Cardiac muscle cell (in vitro differentiated cells and primary cell): ENCODE measurements around the gene TMPRSS4. TPM values are rescaled to one million over a fixed set of nuclear protein-coding genes. Genes with fewer than 3 reads are reported as not detected.

Experiments used
- DNase-seq, 2 donors: peaks; one replicate each; pipeline versions ENCODE4 v3.0.0 to v3.0.0-alpha.2; 2010 to 2017; ENCODE audit warnings: low read depth in 1 of 2, low spot score in 1 of 2
- H3K27ac ChIP-seq: fragments of 200-600 bp; sonication (generic); 2 replicates; pipeline ENCODE4 v1.5.1; 2016
- H3K27me3 ChIP-seq: fragments of 200-600 bp; sonication (generic); 2 replicates; pipeline ENCODE4 v1.6.0; 2016; ENCODE audit warnings: control low read depth
- H3K36me3 ChIP-seq: fragments of 200-600 bp; sonication (generic); 2 replicates; pipeline ENCODE4 v1.5.1; 2016; ENCODE audit warnings: control low read depth
- H3K4me1 ChIP-seq: fragments of 200-600 bp; sonication (generic); 2 replicates; pipeline ENCODE4 v1.8.1; 2017; ENCODE audit warnings: low read depth, mild to moderate bottlenecking, mixed run types
- H3K4me3 ChIP-seq: fragments of 200-600 bp; sonication (generic); 2 replicates; pipeline ENCODE4 v1.5.1; 2016; ENCODE audit warnings: mild to moderate bottlenecking
- H3K9me3 ChIP-seq: fragments of 200-600 bp; sonication (generic); 2 replicates; pipeline ENCODE4 v1.5.1; 2017; ENCODE audit warnings: low read depth, mild to moderate bottlenecking, control low read depth
- CTCF ChIP-seq: IDR thresholded peaks from 2 replicates; pipeline ENCODE4 v1.5.1; 2012; ENCODE audit warnings: low read depth, mild to moderate bottlenecking, low read length
- polyA plus RNA-seq: library from polyadenylated mRNA; unstranded; fragments of >200 nt; fragmentation: Nextera tagmentation; extraction: Ambion mirVana; gene quantifications from 2 replicates; pipeline ENCODE4 v1.2.1, GENCODE V29; 2016
- total RNA-seq: library from RNA; depleted of rRNA; stranded (reverse); fragments of >200 nt; gene quantifications from 2 replicates; pipeline ENCODE4 v1.2.3, GENCODE V29; 2016

The TMPRSS4 gene
- total and polyA plus RNA-seq, 2 experiments from 2014 or later, result not detected

DNA sequence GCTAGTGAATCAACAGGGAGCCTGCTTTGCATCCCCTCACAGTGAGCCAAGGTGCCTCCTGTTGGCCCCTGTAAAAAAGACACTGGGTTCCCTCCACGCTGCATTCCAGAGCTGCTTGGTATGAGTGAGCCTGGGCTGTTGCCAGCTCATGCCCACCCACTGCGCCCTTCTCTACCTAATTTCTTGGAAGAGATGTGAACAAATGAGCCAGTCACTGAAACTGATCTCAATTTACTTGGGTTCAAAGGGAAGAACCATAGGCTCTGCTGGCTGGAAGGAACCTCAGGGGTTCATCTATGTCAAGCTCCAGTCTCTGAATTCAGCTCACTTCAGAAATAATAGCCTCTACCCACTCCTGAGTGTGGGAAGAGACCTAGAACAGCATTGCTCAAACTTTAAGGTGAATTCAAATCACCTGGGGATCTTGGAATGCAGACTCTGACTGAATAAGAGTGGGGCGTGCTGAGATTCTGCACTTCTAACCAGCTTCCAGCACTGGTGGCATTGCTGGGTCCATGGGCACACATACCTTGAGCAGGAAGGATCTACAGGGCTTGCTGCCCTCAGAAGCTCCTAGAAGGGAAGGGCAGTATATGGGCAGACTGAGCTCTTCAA lies 5.4 kb upstream of the TMPRSS4 start:
- TF ChIP-seq CTCF, result no peak
- Histone ChIP-seq H3K4me1 (no peaks in the 10 kb centered on the region), H3K4me3 (no peak overlapping the region), H3K27me3 (no peaks in the 10 kb centered on the region), H3K9me3 (no peaks in the 10 kb centered on the region), H3K27ac (no peak overlapping the region), H3K36me3 (no peaks in the 10 kb centered on the region)
- DNase-seq, result no peak

- H3K4me3 ChIP-seq, result no peak overlapping the region
- no peak for TF ChIP-seq CTCF
- no peaks in the 10 kb centered on the region for H3K4me1 ChIP-seq
- H3K36me3 ChIP-seq, result no peaks in the 10 kb centered on the region
- no peak for DNase-seq
- no peak overlapping the region for H3K27ac ChIP-seq
- H3K27me3 ChIP-seq, result no peaks in the 10 kb centered on the region
- H3K9me3 ChIP-seq, result no peaks in the 10 kb centered on the region
These were observed 3.3 kb upstream of the TMPRSS4 start for GRCh38 chr11:118073554-118073953.

DNA sequence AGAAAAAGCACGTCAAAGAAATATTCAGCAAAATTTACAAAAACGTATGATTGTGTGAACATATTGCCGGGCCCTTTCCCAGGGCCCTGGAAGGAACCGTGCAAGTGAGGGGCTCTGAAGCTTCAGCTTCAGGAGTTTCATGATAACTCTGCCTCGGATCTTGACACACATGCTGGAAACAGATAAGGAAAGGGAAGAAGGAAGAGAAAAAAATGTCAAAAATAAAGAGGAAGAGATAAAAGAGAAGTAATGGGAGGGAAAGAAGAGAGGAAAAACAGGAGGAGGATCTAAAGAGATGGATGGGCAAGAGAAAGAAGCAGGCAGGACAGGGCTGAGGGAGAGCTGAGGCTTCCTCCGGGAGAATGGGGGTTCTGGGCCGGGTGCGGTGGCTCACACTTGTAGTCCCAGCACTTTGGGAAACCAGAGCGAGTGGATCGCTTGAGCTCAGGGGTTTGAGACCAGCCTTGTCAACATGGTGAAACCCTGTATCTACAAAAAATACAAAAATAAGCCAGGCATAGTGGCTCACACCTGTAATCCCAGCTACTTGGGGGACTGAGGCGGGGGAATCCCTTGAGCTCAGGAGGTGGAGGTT lies 2.7 kb upstream of the TMPRSS4 start:
- no peak for TF ChIP-seq CTCF
- DNase-seq, result no peak
- H3K4me1 ChIP-seq, result no peaks in the 10 kb centered on the region

GRCh38 chr11:118074785-118075184 lies 2.1 kb upstream of the TMPRSS4 start:
- no peak for DNase-seq
- H3K27ac ChIP-seq, result no peak overlapping the region
- no peaks in the 10 kb centered on the region for H3K9me3 ChIP-seq
- TF ChIP-seq CTCF, result no peak
- H3K36me3 ChIP-seq, result no peaks in the 10 kb centered on the region
- H3K27me3 ChIP-seq, result no peaks in the 10 kb centered on the region
- no peak overlapping the region for H3K4me3 ChIP-seq
- no peaks in the 10 kb centered on the region for H3K4me1 ChIP-seq

More for the DNA sequence above, 2.7 kb upstream of the TMPRSS4 start:
- no peak overlapping the region for H3K27ac ChIP-seq
- H3K36me3 ChIP-seq, result no peaks in the 10 kb centered on the region
- no peaks in the 10 kb centered on the region for H3K27me3 ChIP-seq
- no peaks in the 10 kb centered on the region for H3K9me3 ChIP-seq
- no peak overlapping the region for H3K4me3 ChIP-seq

- Histone ChIP-seq H3K27ac (no peak overlapping the region), H3K27me3 (no peaks in the 10 kb centered on the region), H3K36me3 (no peaks in the 10 kb centered on the region), H3K4me3 (no peak overlapping the region), H3K9me3 (no peaks in the 10 kb centered on the region), H3K4me1 (peaks cover 13% of the 10 kb centered on the region)
- no peak for TF ChIP-seq CTCF
- DNase-seq, result no peak
These were observed 2.1 kb downstream of the TMPRSS4 start for GRCh38 chr11:118078911-118079411.
